HEK293 (cell line): ENCODE data around the gene BSDC1.

Experiments
- CTCF ChIA-PET: fragments of 350-600 bp; formaldehyde crosslinking; extraction: SDS; loops from one replicate; lab custom pipeline; 2021; ENCODE audit warnings: antibody characterized with exemption; lab: Yijun Ruan, JAX
- POLR2A ChIA-PET: fragments of 300-600 bp; formaldehyde crosslinking; extraction: SDS; loops from one replicate; lab custom pipeline; 2020; ENCODE audit warnings: antibody characterized with exemption, inconsistent platforms; lab: Yijun Ruan, JAX
- H3K27ac ChIP-seq: fragments of 200-500 bp; sonication (Bioruptor generic); 2 replicates; pipeline ENCODE4 v1.5.1; 2014; ENCODE audit warnings: low read depth, low read length, control low read depth, inconsistent platforms; ENCODE audit errors: extremely low read depth
- H3K36me3 ChIP-seq, 2 experiments: fragments of 200-500 bp in 1 of 2; sonication (Bioruptor generic) in 1 of 2; 1 replicate in 1 of 2; 2 replicates in 1 of 2; pipeline ENCODE4 v1.5.1; 2014 to 2017; ENCODE audit warnings: inconsistent platforms in 2 of 2, low read length in 2 of 2; ENCODE audit not compliant: control insufficient read depth in 2 of 2, insufficient read depth in 1 of 2
- H3K4me1 ChIP-seq: fragments of 200-500 bp; sonication (Bioruptor generic); 2 replicates; pipeline ENCODE4 v1.5.1; 2014; ENCODE audit warnings: mild to moderate bottlenecking, low read length, inconsistent platforms; ENCODE audit not compliant: control insufficient read depth, insufficient read depth
- H3K4me3 ChIP-seq: 2 replicates; pipeline ENCODE4 v1.5.1; 2011; ENCODE audit warnings: low read depth, mild to moderate bottlenecking, control low read depth, low read length, moderate library complexity
- H3K9me3 ChIP-seq: fragments of 200-500 bp; sonication (Bioruptor generic); 2 replicates; pipeline ENCODE4 v1.5.1; 2014; ENCODE audit warnings: low read depth, low read length, inconsistent platforms; ENCODE audit not compliant: control insufficient read depth, insufficient read depth
- GLI4 ChIP-seq: fragments of 450-650 bp; formaldehyde crosslinking; IDR thresholded peaks from 2 replicates; pipeline ENCODE4 v1.5.1; 2016; ENCODE audit warnings: missing biosample characterization, missing genetic modification characterization
- HOXD13 ChIP-seq: sonication (generic); formaldehyde crosslinking; IDR thresholded peaks from 2 replicates; pipeline ENCODE4 v1.8.0; 2022; ENCODE audit warnings: missing genetic modification reagents, borderline replicate concordance
- KLF1 ChIP-seq: fragments of 450-650 bp; formaldehyde crosslinking; IDR thresholded peaks from 2 replicates; pipeline ENCODE4 v1.5.1; 2016; ENCODE audit warnings: missing biosample characterization, missing genetic modification characterization
- KLF10 ChIP-seq: fragments of 450-650 bp; IDR thresholded peaks from 2 replicates; pipeline ENCODE4 v1.5.1; 2018; ENCODE audit warnings: missing biosample characterization, mild to moderate bottlenecking, missing genetic modification characterization
- KLF8 ChIP-seq: fragments of 450-650 bp; formaldehyde crosslinking; IDR thresholded peaks from 2 replicates; pipeline ENCODE4 v1.5.1; 2016; ENCODE audit warnings: missing biosample characterization, missing genetic modification characterization
- MYNN ChIP-seq: fragments of 450-650 bp; formaldehyde crosslinking; IDR thresholded peaks from 2 replicates; pipeline ENCODE4 v1.5.1; 2016; ENCODE audit warnings: missing biosample characterization, missing genetic modification characterization, borderline replicate concordance
- OSR2 ChIP-seq: fragments of 450-650 bp; formaldehyde crosslinking; IDR thresholded peaks from 2 replicates; pipeline ENCODE4 v1.5.1; 2016; ENCODE audit warnings: missing biosample characterization, missing genetic modification characterization
- REPIN1 ChIP-seq: fragments of 450-650 bp; formaldehyde crosslinking; IDR thresholded peaks from 2 replicates; pipeline ENCODE4 v1.5.1; 2017; ENCODE audit warnings: missing biosample characterization, missing genetic modification characterization, low read depth
- TCF7L2 ChIP-seq: IDR thresholded peaks from 2 replicates; pipeline ENCODE4 v1.6.1; 2011; ENCODE audit warnings: low read depth, mild to moderate bottlenecking, inconsistent platforms, low read length, moderate library complexity, borderline replicate concordance
- ZBTB1 ChIP-seq: fragments of 450-650 bp; formaldehyde crosslinking; IDR thresholded peaks from 2 replicates; pipeline ENCODE4 v1.5.1; 2016; ENCODE audit warnings: missing biosample characterization, missing genetic modification characterization
- ZNF133 ChIP-seq: fragments of 450-650 bp; formaldehyde crosslinking; IDR thresholded peaks from 2 replicates; pipeline ENCODE4 v1.5.1; 2016; ENCODE audit warnings: missing biosample characterization, missing genetic modification characterization
- ZNF175 ChIP-seq: fragments of 450-650 bp; formaldehyde crosslinking; IDR thresholded peaks from 2 replicates; pipeline ENCODE4 v1.5.1; 2016; ENCODE audit warnings: missing biosample characterization, missing genetic modification characterization
- ZNF223 ChIP-seq: fragments of 450-650 bp; formaldehyde crosslinking; IDR thresholded peaks from 2 replicates; pipeline ENCODE4 v1.5.1; 2016; ENCODE audit warnings: missing biosample characterization, missing genetic modification characterization
- ZNF23 ChIP-seq: fragments of 450-650 bp; formaldehyde crosslinking; IDR thresholded peaks from 2 replicates; pipeline ENCODE4 v1.5.1; 2016; ENCODE audit warnings: missing biosample characterization, missing genetic modification characterization, borderline replicate concordance
- ZNF24 ChIP-seq: fragments of 450-650 bp; formaldehyde crosslinking; IDR thresholded peaks from 2 replicates; pipeline ENCODE4 v1.5.1; 2016; ENCODE audit warnings: missing biosample characterization, missing genetic modification characterization
- ZNF248 ChIP-seq: fragments of 450-650 bp; formaldehyde crosslinking; IDR thresholded peaks from 2 replicates; pipeline ENCODE4 v1.5.1; 2017; ENCODE audit warnings: missing biosample characterization, missing genetic modification characterization
- ZNF366 ChIP-seq: fragments of 450-650 bp; formaldehyde crosslinking; conservative IDR thresholded peaks from 2 replicates; pipeline ENCODE4 v1.5.1; 2016; ENCODE audit warnings: missing biosample characterization, missing genetic modification characterization
- ZNF514 ChIP-seq: fragments of 450-650 bp; formaldehyde crosslinking; IDR thresholded peaks from 2 replicates; pipeline ENCODE4 v1.5.1; 2016; ENCODE audit warnings: missing biosample characterization, missing genetic modification characterization
- ZNF549 ChIP-seq: fragments of 450-650 bp; IDR thresholded peaks from 2 replicates; pipeline ENCODE4 v1.5.1; 2018; ENCODE audit warnings: missing biosample characterization, missing genetic modification characterization, mild to moderate bottlenecking, inconsistent platforms, moderate library complexity
- ZNF624 ChIP-seq: fragments of 450-650 bp; formaldehyde crosslinking; IDR thresholded peaks from 2 replicates; pipeline ENCODE4 v1.5.1; 2017; ENCODE audit warnings: missing biosample characterization, missing genetic modification characterization
- ZNF677 ChIP-seq: fragments of 450-650 bp; IDR thresholded peaks from 2 replicates; pipeline ENCODE4 v1.5.0; 2018; ENCODE audit warnings: missing biosample characterization, mild to moderate bottlenecking, missing genetic modification characterization, moderate library complexity
- ZNF830 ChIP-seq: fragments of 450-650 bp; IDR thresholded peaks from 2 replicates; pipeline ENCODE4 v1.5.0; 2018; ENCODE audit warnings: missing biosample characterization, missing genetic modification characterization, low read depth, mild to moderate bottlenecking, moderate library complexity
- ZSCAN16 ChIP-seq: fragments of 450-650 bp; formaldehyde crosslinking; IDR thresholded peaks from 2 replicates; pipeline ENCODE4 v1.5.1; 2016; ENCODE audit warnings: missing biosample characterization, missing genetic modification characterization
- TF ChIP-seq, protein P1 (sequence below): fragments of 450-650 bp; formaldehyde crosslinking; IDR thresholded peaks from 2 replicates; pipeline ENCODE4 v1.5.1; 2016; ENCODE audit warnings: missing biosample characterization, missing genetic modification characterization
- TF ChIP-seq, protein P2 (sequence below): fragments of 450-650 bp; formaldehyde crosslinking; IDR thresholded peaks from 2 replicates; pipeline ENCODE4 v1.5.0; 2017; ENCODE audit warnings: missing biosample characterization, missing genetic modification characterization, borderline replicate concordance
- TF ChIP-seq, protein P3 (sequence below): fragments of 450-650 bp; formaldehyde crosslinking; IDR thresholded peaks from 2 replicates; pipeline ENCODE4 v1.5.1; 2016; ENCODE audit warnings: missing biosample characterization, missing genetic modification characterization
- TF ChIP-seq, protein P4 (sequence below): fragments of 450-650 bp; formaldehyde crosslinking; IDR thresholded peaks from 2 replicates; pipeline ENCODE4 v1.5.1; 2017; ENCODE audit warnings: missing biosample characterization, missing genetic modification characterization

BSDC1 gene, protein sequence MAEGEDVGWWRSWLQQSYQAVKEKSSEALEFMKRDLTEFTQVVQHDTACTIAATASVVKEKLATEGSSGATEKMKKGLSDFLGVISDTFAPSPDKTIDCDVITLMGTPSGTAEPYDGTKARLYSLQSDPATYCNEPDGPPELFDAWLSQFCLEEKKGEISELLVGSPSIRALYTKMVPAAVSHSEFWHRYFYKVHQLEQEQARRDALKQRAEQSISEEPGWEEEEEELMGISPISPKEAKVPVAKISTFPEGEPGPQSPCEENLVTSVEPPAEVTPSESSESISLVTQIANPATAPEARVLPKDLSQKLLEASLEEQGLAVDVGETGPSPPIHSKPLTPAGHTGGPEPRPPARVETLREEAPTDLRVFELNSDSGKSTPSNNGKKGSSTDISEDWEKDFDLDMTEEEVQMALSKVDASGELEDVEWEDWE

DNA sequence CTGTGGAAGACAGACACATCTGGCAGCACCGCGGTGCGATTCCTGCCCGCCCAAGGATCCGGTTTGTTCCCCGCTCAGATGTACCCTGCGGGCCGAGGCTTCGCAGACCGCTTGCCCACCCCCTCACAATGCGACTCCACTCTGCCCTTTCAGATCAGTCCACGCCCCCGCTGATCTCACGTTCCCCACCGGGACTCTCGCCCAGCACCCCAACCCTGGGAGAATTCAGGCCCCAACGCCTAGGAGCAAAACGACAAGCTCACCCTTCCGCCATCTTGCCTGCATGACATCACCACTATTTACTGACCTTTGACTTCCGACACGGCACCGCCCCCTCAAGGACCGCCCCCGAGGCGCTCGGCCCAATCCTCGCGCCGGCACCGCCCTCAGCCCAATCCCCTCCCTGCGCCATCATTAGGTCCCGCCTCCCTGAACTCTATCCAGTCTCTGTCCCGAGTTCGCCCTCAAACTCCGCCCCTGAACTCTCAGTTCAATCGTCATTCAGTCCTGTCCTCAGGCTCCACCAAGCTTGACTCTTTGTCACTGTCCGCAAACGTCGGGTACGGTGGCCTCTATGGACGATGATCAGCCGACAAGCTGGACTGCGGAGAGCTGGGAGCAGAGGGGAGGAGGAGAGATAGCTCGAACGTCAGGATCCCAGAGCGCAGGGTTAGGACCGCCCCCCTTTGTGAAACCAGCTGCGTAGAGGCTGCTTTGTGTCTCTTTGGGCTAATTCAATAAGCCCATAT is at the start of gene BSDC1:
Gene BSDC1, minus strand, starts transcription at position 301 of the 749 bp plus-strand sequence. Its CDS starts 27 bp downstream, at position 274.
- peak within 1 kb of the TSS; percentile 64 for H3K27ac ChIP-seq
- peak within 1 kb of the TSS; percentile 92 for H3K4me3 ChIP-seq
- CTCF ChIA-PET = interaction anchor here (0.6 to 1.0 kb wide), 6 partner anchors 12 to 608 kb away, joined by 3 to 4 read pairs (median 4); partner anchors contain the start of gene FNDC5
- POLR2A ChIA-PET = interaction anchor here (0.5 to 2.0 kb wide), 27 partner anchors 9 to 686 kb away, joined by 3 to 36 read pairs (median 5); partner anchors contain the start of genes AZIN2, HDAC1, IQCC and KHDRBS1
- peaks cover 6% of the 10 kb centered on the region; the same call in 1 of the 2 replicates for H3K4me1 ChIP-seq
- peaks cover 8 to 42% of the 10 kb centered on the region in 2 experiments; a peak in 2 of 3 replicates for H3K36me3 ChIP-seq
- no peaks in the 10 kb centered on the region for H3K9me3 ChIP-seq
- TF ChIP-seq KLF8 (tag by site-specific recombination) = peak; percentile 93
- no peak for TF ChIP-seq ZNF830 (tag by site-specific recombination)
- no peak for TF ChIP-seq ZNF677 (tag by site-specific recombination)
- no peak for TF ChIP-seq OSR2 (tag by site-specific recombination)
- TF ChIP-seq ZNF549 (tag by site-specific recombination) = no peak
- no peak for TF ChIP-seq ZNF248
- no peak for TF ChIP-seq ZNF133 (tag by site-specific recombination)
- TF ChIP-seq ZNF514 (tag by site-specific recombination) = no peak
- TF ChIP-seq, protein P1, sequence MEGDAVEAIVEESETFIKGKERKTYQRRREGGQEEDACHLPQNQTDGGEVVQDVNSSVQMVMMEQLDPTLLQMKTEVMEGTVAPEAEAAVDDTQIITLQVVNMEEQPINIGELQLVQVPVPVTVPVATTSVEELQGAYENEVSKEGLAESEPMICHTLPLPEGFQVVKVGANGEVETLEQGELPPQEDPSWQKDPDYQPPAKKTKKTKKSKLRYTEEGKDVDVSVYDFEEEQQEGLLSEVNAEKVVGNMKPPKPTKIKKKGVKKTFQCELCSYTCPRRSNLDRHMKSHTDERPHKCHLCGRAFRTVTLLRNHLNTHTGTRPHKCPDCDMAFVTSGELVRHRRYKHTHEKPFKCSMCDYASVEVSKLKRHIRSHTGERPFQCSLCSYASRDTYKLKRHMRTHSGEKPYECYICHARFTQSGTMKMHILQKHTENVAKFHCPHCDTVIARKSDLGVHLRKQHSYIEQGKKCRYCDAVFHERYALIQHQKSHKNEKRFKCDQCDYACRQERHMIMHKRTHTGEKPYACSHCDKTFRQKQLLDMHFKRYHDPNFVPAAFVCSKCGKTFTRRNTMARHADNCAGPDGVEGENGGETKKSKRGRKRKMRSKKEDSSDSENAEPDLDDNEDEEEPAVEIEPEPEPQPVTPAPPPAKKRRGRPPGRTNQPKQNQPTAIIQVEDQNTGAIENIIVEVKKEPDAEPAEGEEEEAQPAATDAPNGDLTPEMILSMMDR (tag by site-specific recombination) = no peak
- TF ChIP-seq ZNF175 (tag by site-specific recombination) = no peak
- no peak for TF ChIP-seq TCF7L2
- TF ChIP-seq KLF10 (tag by site-specific recombination) = peak; percentile 78; the same call in 1 of the 2 replicates
- no peak for TF ChIP-seq HOXD13 (CRISPR knock-in tag)
- peak; percentile 93 for TF ChIP-seq KLF1
- no peak for TF ChIP-seq ZNF624 (tag by site-specific recombination)
- TF ChIP-seq ZNF223 = no peak
- peak; percentile 8 for TF ChIP-seq ZNF24
- no peak for TF ChIP-seq ZSCAN16 (tag by site-specific recombination)
- TF ChIP-seq REPIN1 (tag by site-specific recombination) = peak; percentile 69; the same call in 1 of the 2 replicates
- TF ChIP-seq, protein P2, sequence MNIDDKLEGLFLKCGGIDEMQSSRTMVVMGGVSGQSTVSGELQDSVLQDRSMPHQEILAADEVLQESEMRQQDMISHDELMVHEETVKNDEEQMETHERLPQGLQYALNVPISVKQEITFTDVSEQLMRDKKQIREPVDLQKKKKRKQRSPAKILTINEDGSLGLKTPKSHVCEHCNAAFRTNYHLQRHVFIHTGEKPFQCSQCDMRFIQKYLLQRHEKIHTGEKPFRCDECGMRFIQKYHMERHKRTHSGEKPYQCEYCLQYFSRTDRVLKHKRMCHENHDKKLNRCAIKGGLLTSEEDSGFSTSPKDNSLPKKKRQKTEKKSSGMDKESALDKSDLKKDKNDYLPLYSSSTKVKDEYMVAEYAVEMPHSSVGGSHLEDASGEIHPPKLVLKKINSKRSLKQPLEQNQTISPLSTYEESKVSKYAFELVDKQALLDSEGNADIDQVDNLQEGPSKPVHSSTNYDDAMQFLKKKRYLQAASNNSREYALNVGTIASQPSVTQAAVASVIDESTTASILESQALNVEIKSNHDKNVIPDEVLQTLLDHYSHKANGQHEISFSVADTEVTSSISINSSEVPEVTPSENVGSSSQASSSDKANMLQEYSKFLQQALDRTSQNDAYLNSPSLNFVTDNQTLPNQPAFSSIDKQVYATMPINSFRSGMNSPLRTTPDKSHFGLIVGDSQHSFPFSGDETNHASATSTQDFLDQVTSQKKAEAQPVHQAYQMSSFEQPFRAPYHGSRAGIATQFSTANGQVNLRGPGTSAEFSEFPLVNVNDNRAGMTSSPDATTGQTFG = no peak
- TF ChIP-seq, protein P3, sequence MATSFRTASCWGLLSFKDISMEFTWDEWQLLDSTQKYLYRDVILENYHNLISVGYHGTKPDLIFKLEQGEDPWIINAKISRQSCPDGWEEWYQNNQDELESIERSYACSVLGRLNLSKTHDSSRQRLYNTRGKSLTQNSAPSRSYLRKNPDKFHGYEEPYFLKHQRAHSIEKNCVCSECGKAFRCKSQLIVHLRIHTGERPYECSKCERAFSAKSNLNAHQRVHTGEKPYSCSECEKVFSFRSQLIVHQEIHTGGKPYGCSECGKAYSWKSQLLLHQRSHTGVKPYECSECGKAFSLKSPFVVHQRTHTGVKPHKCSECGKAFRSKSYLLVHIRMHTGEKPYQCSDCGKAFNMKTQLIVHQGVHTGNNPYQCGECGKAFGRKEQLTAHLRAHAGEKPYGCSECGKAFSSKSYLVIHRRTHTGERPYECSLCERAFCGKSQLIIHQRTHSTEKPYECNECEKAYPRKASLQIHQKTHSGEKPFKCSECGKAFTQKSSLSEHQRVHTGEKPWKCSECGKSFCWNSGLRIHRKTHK (tag by site-specific recombination) = no peak
- 0 out of 2 replicates have a peak, but pooled peaks have one; percentile 41 for TF ChIP-seq ZBTB1 (tag by site-specific recombination)
- peak; percentile 25; the same call in 1 of the 2 replicates for TF ChIP-seq GLI4 (tag by site-specific recombination)
- TF ChIP-seq, protein P4, sequence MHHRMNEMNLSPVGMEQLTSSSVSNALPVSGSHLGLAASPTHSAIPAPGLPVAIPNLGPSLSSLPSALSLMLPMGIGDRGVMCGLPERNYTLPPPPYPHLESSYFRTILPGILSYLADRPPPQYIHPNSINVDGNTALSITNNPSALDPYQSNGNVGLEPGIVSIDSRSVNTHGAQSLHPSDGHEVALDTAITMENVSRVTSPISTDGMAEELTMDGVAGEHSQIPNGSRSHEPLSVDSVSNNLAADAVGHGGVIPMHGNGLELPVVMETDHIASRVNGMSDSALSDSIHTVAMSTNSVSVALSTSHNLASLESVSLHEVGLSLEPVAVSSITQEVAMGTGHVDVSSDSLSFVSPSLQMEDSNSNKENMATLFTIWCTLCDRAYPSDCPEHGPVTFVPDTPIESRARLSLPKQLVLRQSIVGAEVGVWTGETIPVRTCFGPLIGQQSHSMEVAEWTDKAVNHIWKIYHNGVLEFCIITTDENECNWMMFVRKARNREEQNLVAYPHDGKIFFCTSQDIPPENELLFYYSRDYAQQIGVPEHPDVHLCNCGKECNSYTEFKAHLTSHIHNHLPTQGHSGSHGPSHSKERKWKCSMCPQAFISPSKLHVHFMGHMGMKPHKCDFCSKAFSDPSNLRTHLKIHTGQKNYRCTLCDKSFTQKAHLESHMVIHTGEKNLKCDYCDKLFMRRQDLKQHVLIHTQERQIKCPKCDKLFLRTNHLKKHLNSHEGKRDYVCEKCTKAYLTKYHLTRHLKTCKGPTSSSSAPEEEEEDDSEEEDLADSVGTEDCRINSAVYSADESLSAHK (tag by site-specific recombination) = 0 out of 2 replicates have a peak, but pooled peaks have one; percentile 30
- TF ChIP-seq ZNF23 (tag by site-specific recombination) = no peak
- TF ChIP-seq ZNF366 = peak; percentile 30; the same call in 1 of the 2 replicates
- TF ChIP-seq MYNN (tag by site-specific recombination) = peak; percentile 62; the same call in 1 of the 2 replicates
